Erythroblast (primary cell): ENCODE results near the gene SH2D7.

Source experiments
- GATA1 ChIP-seq: IDR thresholded peaks from 2 replicates; pipeline ENCODE4 v1.6.1; 2011; ENCODE audit warnings: low read depth, mild to moderate bottlenecking, control low read depth, low read length, moderate library complexity
- POLR2A ChIP-seq: IDR thresholded peaks from 2 replicates; pipeline ENCODE4 v1.6.1; 2011; ENCODE audit warnings: mild to moderate bottlenecking, low read length

GRCh38 chr15:78103406-78104118 lies 11.2 kb downstream of the SH2D7 start:
- TF ChIP-seq POLR2A, result no peak
- TF ChIP-seq GATA1, result no peak
